Measurements from ENCODE around the gene TSPEAR. TPM values are rescaled to one million over a fixed set of nuclear protein-coding genes. Genes with fewer than 3 reads are reported as not detected.

Gene TSPEAR
- total and polyA plus RNA-seq, 2 of the 13 experiments (the other 11 are each of a cell fraction or from before 2014, with no cell fraction given): 0.07 to 0.32 TPM

GRCh38 chr21:44706026-44706705 lies 5.2 kb downstream of the TSPEAR start:
- no peak overlapping the region for H3K9ac ChIP-seq (ENCODE audit: insufficient read depth, low read depth, low read length)
- H3K27me3 ChIP-seq (ENCODE audit: control insufficient read depth in 1 of 2, insufficient read depth in 2 of 2, low read length in 2 of 2): peaks cover 8 to 51% of the 10 kb centered on the region in 2 experiments
- DNase-seq (ENCODE audit: low spot score) (no peak), FAIRE-seq (no peak), ATAC-seq (no peak)
- H3K27ac ChIP-seq (ENCODE audit: extremely low read length, insufficient read depth, low read length): no peak overlapping the region
- no peak overlapping the region for H2AFZ ChIP-seq (ENCODE audit: low read length)
- POLR2A ChIA-PET: no interaction called here
- TF ChIP-seq ZNF253 (CRISPR knock-in tag; IDR thresholded peaks at IDR 0.05; ENCODE audit: borderline replicate concordance): no peak
- TF ChIP-seq ZNF33B (CRISPR knock-in tag; IDR thresholded peaks at IDR 0.05): no peak
- peak; percentile 50 for TF ChIP-seq MNT (IDR thresholded peaks at IDR 0.05)
- TF ChIP-seq ZNF430 (CRISPR knock-in tag; IDR thresholded peaks at IDR 0.05): no peak
- H3K4me2 ChIP-seq (ENCODE audit: low read depth, low read length): no peak overlapping the region
- whole genome bisulfite sequencing (ENCODE audit: low lambda C conversion rate): 75% methylated on average over 46 of the region's 54 CpGs
- no TSS peak for BruUV-seq (replicated peaks)
- H3K9me3 ChIP-seq (ENCODE audit: low read length): no peaks in the 10 kb centered on the region
- H3K36me3 ChIP-seq (replicated peaks in 1 of 2; ENCODE audit: control insufficient read depth in 1 of 2, insufficient read depth in 2 of 2, low read length in 2 of 2): no peaks in the 10 kb centered on the region
- CTCF ChIA-PET (ENCODE audit: low intra/inter-chr PET ratio, low total read pairs): no interaction called here
- H3K4me1 ChIP-seq (ENCODE audit: insufficient read depth, low read length): peaks cover 36% of the 10 kb centered on the region
- in situ Hi-C loops (cut with HindIII; ENCODE audit: extremely low pct_ligation_motif_present, low pct_unique_long_range_greater_than_20kb): no loop called here
- H3K79me2 ChIP-seq (ENCODE audit: insufficient read depth, low read length): no peaks in the 10 kb centered on the region
- intact Hi-C loops (cut with micrococcal nuclease; ENCODE audit: unreplicated experiment): no loop called here
- H3K4me3 ChIP-seq (replicated peaks in 1 of 3; ENCODE audit: insufficient read depth in 1 of 3, low read depth in 2 of 3, low read length in 3 of 3): no peak overlapping the region
- no peaks in the 10 kb centered on the region for H4K20me1 ChIP-seq (ENCODE audit: insufficient read depth, low read length)

GRCh38 chr21:44704636-44705001 lies 6.8 kb downstream of the TSPEAR start:
- intact Hi-C loops (cut with micrococcal nuclease; ENCODE audit: unreplicated experiment) (loop anchor here (5.0 kb wide), 1 partner anchor 33 kb away; no protein-coding TSS in a partner anchor), in situ Hi-C loops (cut with HindIII; ENCODE audit: extremely low pct_ligation_motif_present, low pct_unique_long_range_greater_than_20kb) (no loop called here)
- H2AFZ ChIP-seq (ENCODE audit: low read length): no peak overlapping the region
- CTCF ChIA-PET (ENCODE audit: low intra/inter-chr PET ratio, low total read pairs): no interaction called here
- H3K36me3 ChIP-seq (replicated peaks in 1 of 2; ENCODE audit: control insufficient read depth in 1 of 2, insufficient read depth in 2 of 2, low read length in 2 of 2): no peaks in the 10 kb centered on the region
- TF ChIP-seq ZNF414 (CRISPR knock-in tag; IDR thresholded peaks at IDR 0.05): no peak
- H3K27me3 ChIP-seq (ENCODE audit: control insufficient read depth in 1 of 2, insufficient read depth in 2 of 2, low read length in 2 of 2): peaks cover 4 to 37% of the 10 kb centered on the region in 2 experiments
- H3K9ac ChIP-seq (ENCODE audit: insufficient read depth, low read depth, low read length): no peak overlapping the region
- no peaks in the 10 kb centered on the region for H3K79me2 ChIP-seq (ENCODE audit: insufficient read depth, low read length)
- POLR2A ChIA-PET: no interaction called here
- DNase-seq (ENCODE audit: low spot score): no peak
- H3K9me3 ChIP-seq (ENCODE audit: low read length): no peaks in the 10 kb centered on the region
- H3K4me1 ChIP-seq (ENCODE audit: insufficient read depth, low read length): peaks cover 49% of the 10 kb centered on the region
- no TSS peak for BruUV-seq (replicated peaks)
- H3K4me2 ChIP-seq (ENCODE audit: low read depth, low read length): no peak overlapping the region
- H3K27ac ChIP-seq (ENCODE audit: extremely low read length, insufficient read depth, low read length): no peak overlapping the region
- WGBS (ENCODE audit: low lambda C conversion rate): 74% methylated on average over 2 of the region's 13 CpGs
- FAIRE-seq: no peak
- H4K20me1 ChIP-seq (ENCODE audit: insufficient read depth, low read length): no peaks in the 10 kb centered on the region
- ATAC-seq: no peak
- no peak overlapping the region for H3K4me3 ChIP-seq (replicated peaks in 1 of 3; ENCODE audit: insufficient read depth in 1 of 3, low read depth in 2 of 3, low read length in 3 of 3)
